NCI-H446 treated with DMSO at 0.1 percent for 48 hours (cell line): ENCODE results near the gene C18orf63.
"Not testable (repeated sequence)": the region's sequence is repeated elsewhere in the genome, so short reads cannot be mapped to it uniquely, and the experiment has no call there.

Experiments
- DNase-seq: peaks from one replicate; lab custom pipeline; 2025; lab: John Stamatoyannopoulos, UW

The C18orf63 gene

DNA sequence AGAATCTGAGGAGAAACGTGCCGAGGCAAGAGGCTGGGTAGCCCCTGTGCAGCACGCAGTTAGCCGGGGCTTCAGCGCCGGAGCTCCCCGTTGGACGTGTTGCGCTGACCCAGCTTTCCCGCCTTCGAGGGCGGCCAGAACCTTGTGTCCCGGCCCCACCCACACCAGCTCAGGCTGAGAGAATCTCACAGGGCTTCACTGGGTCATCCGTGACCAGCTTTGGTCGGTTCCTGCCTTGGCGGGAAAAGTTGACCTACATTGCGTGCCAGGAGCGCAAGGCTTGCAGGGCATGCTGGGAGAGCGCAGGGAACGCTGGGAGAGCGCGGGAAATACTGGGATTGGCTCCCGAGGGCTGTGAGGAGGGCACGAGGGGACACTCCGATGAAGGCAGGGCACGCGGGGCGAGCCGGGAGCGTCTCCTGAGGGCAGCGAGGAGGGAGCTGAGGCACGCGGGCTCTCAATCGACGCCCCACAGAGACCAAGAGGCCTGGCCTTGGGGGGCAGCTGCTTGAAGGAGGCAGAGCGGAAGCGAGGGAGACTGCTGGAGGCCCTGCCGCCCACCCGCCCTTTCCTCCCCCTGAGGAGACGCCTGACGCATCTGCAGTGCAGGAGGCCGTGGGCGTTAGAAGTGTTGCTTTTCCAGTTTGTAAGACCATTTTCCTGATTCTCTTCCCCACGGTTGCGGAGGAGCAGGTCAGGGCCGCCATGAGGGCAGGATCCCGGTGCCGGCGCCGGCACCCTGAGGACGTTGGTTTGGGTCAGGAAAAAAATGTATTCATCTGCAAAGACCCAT, at the start of gene C18orf63:
TSS of gene C18orf63 (plus strand) at position 376 of the 793 bp plus-strand sequence. CDS start 2,027 bp downstream, outside the sequence.
- no peak for DNase-seq

DNA sequence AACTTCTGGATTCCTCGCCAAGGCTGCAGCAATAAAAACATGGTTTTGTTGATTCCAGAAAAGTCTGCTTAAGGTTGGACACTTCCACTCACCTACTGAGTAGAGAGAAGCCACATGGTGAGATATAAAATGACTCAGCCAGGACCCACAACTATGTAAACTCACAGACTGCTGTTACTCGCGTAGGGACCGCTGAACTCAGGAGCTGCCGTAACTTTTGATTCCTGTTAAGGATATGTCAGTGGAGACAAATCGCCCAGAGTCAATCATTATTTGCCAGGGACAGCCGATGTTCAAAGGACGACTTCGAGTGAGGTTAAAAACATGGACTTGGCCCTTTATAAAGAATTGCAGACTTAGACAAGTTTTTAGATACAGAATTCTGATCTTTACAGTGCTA, 49.5 kb upstream of the C18orf63 start:
- no peak for DNase-seq

- no peak for DNase-seq
Observed at GRCh38 chr18:74268175-74268574, 47.5 kb upstream of the C18orf63 start.

- DNase-seq: no peak
Observed at GRCh38 chr18:74268933-74269620, 46.6 kb upstream of the C18orf63 start.

DNA sequence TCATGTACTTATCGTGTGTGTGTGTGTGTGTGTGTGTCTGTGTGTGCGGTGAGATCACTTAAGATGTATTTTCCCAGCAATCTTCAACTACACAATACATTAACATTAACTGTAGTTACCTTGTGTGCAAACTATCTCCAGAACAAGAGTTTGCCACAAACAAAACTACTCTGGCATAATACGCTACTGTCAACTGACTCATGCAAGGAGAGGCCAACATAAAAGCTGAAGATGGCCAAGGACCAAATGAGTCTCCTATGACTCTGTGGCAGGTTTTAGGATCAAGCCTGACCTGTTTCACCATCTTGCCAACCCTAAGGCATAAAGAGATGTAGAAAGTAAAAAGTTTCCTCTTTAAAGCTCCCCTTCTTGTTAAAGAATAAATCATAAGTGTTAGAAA, 44.0 kb upstream of the C18orf63 start:
- no peak for DNase-seq

GRCh38 chr18:74273394-74273793, 42.2 kb upstream of the C18orf63 start:
- no peak for DNase-seq

- DNase-seq: no peak
Observed at GRCh38 chr18:74274700-74275099, 40.9 kb upstream of the C18orf63 start.

DNA sequence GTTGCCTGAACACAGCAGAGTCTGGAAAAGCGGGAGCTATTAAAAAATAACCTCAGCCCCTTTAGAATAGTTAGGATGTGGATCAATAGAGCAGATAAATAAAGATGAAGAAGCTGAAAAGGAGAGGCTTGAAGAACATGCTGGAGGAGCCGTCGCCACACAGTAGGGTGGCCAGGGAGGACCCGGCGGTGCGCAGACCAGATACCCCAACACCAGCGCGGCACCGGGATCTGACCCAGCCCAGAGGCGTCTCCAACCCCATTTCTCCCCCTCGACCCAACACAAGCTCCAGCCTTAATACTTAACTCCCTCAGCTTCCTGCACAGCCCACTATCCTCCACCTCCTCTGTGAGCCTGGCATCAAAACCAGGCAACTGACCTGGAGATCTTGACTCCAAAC, 39.9 kb upstream of the C18orf63 start:
- no peak for DNase-seq

DNA sequence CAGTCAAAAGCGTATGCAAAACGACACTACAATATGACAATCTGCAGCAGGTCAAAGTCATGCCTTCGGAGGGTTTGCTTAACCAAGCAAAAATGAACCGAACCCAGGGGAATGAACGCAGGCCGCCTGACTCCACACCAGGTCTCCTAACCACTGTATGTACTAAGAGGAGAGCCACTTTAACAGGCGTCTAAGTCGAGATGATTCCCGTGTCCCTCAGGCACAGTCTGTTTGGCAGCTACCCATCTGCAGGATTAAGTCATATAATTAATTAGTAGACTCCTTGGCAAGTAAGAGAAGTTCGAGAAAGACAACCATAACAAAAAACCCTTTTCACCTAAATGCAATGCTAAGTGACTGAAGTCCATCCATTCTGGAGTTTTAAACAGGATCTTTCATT, 39.0 kb upstream of the C18orf63 start:
- DNase-seq: no peak

GRCh38 chr18:74277296-74277695, 38.3 kb upstream of the C18orf63 start:
- no peak for DNase-seq

DNA sequence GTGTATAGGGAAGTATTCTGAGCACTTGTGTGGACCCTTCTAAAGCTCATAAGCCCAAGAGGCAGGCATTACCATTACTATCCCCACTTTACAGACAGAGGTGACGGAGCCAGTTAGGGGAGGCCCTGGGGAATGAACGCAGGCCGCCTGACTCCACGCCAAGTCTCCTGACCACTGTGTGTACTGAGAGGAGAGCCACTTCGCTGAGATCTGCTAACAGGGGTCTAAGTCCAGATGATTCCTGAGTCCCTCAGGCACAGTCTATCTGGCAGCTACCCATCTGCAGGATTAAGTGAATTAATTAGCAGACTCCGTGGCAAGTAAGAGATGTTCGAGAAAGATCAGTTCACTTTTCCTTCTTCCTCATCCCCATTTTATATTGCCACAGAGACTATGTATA, 37.6 kb upstream of the C18orf63 start:
- no peak for DNase-seq

GRCh38 chr18:74278983-74279382, 36.7 kb upstream of the C18orf63 start:
- no peak for DNase-seq

GRCh38 chr18:74281011-74281979, 34.3 kb upstream of the C18orf63 start:
- no peak for DNase-seq

GRCh38 chr18:74281980-74282754, 33.5 kb upstream of the C18orf63 start:
- DNase-seq: no peak

GRCh38 chr18:74282755-74283554, 32.7 kb upstream of the C18orf63 start:
- DNase-seq: no peak

GRCh38 chr18:74283646-74284045, 32.0 kb upstream of the C18orf63 start:
- DNase-seq: no peak

DNA sequence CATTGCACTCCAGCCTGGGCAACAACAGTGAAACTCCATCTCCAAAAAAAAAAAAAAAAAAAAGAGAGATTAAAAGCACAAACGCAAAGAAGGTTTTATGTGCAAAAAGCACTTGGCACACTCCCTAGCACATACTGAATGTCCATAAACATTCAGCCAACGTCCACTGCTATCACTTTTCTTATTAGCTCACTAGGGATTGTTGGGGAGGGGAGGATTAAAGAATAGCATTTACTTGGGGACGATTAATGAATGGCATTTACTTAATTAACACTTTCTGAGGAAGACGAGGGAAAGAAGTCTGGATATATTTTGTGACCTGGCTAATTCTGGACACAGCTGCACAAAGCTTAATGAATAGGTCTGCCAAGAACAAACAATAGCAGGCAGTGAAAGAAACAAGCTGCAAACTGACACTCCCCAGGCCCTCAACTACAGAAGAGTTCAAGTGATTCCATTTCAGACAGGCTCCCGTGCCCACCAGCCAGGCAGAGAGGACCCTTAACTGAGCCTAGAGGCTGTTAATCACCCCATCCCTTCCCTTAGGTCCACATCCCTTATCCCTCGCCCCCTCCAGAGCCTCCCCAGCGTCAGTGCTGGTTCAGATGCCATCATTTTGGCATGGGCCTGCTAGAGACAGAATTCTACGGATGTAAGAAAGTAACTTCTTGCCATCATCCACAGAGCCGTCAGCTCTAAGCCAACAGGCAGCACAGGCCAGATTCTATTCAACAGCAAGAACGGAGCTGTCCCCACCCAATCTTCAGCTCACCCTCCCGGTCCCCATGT, 31.3 kb upstream of the C18orf63 start:
- DNase-seq: no peak

DNA sequence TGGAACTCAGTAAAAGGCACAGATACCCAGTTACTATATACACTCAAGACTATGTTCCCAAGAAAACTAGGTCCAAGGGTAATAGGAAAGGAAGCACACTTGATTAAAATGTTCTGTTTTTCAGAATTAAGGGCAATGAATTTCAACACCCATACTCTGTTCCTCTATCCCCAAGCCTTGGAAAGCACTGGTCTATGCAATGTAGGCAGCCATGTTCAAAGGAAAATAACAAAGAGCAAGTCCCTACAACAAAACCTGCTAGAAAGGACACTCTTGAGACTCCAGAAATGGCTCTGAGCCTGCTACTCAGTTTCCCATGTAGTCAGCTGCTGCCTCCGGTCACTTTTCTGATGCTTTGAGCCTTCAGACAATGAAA, 30.7 kb upstream of the C18orf63 start:
- no peak for DNase-seq

DNA sequence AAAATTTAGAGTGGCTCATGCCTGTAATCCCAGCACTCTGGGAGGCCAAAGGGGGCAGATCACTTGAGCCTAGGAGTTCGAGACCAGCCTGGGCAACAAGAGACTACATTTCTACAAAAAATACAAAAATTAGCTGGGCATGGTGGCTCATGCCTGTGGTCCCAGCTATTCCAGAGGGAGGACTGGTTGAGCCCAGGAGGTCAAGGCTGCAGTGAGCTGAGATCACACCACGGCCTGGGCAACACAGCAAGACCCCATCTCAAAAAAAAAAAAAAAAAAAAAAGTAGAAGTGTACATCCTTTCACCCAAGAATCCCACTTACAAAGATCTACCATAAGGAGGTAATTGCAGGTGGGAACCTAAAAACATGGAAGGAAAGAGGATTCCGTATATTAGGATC, 30.1 kb upstream of the C18orf63 start:
- DNase-seq: not testable (repeated sequence)
